Measurements from ENCODE around the gene SLC39A1.
"Not testable (repeated sequence)": the region's sequence is repeated elsewhere in the genome, so short reads cannot be mapped to it uniquely, and the experiment has no call there.

The SLC39A1 gene

DNA sequence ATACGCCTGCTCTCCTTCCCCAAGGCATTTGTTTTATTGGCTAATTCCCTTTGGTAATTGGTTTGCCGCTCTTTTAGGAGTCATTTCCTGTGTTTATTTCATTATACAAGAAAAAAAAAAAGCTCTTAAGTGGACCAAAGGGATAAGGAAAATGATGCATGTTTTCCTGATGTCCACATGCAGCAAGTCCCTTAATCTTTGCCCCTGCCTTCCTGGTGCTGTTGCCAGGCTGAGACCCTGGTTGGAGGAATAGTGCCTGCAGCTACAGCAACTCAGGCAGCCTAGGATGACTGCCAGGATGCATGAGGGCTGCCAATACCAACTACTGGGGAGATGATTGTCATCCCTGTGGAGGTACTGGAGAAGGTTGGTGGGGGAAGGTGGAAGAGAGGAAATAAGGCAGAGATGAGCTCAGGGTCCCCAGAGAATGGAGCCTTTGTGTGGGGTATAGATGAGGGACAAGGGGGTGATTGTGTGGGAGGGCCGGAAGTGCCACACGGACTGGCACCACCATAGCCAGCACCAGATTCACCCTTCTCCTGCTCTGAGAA, 34.5 kb downstream of the SLC39A1 start:
- no peak for DNase-seq

DNA sequence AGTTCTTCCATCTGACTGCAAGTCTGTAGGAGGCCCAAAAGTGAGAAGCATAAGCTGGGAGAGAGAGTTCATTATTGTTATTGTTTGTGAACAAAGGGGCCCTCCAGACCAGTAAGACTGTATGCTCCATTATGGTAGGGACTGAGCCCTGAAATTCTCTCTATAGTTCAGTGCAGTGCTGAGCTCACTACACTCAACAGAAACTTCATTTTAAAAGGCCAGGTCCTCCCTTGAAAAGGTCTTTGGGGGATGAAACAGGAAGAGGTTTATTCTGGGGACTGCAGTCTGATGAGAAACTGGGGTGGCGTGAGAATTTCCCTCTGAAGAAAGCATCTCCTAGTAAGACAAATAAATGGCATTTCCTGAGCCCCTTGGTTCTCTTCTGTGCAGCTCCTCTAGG, 35.1 kb downstream of the SLC39A1 start:
- DNase-seq = no peak

DNA sequence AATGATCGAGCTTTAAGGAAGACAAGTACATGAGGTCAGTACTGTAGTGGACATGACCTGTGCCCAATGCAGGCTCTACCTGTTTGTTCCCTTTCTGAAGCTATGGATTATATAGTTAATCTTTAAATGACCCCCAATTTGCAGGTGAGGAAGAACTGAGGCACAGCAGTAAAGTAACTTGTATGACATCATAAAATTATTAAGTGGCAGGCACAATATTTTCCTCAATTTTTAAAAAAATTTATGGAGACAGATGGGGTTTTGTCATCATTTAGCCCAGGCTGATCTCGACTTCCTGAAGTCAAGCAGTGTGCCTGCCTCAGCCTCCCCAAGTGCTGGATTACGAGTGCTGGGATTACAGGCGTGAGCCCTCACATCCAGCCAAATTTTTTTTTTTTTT, 36.9 kb downstream of the SLC39A1 start:
- DNase-seq = no peak

DNA sequence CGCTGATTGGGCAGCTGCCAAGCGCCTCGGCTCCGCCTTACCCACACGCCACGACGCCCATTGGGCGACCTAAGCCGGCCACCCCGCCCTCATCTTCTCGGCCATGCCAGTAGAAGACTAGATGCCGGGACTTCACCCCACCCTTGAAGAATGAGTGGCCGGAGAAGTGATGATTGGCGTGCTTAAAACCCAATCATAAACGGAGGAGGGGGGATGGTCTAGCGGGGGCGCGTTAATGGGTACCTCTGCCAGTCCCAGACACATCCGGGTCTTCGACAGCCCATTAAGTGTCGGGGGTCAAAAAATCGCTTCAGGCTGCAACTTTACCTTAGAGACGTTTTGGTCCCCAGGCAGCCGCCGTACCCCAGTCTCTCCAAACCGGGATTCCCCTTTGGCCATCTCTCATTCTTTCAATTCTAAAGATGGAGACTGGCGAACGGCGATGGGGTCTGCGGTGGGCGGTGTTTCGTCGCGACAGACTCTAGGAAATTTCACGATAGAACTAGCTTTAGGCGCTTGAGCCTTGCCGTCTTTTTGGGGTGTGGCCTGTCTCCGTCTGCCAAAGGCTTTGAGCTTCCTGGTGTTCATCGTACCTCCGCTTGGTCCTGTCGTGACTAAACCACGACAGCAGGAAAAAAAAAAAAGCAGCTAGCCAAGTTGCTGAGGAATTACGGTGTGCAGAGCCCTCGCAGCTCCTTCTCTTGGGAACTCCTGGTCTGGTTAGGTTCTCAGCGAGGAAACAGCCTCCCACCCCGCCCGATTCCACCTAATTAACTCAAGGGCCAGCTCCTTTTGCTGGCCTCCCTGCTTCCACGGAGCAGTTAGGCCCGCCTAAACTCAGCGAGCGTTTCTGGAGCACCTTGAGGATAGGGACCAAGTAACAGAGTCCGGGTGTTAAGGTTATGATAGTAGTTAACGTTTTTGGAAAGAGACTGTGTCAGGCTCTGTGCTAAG, 40.1 kb downstream of the SLC39A1 start, which contains the start of gene GATAD2B:
Gene GATAD2B (minus strand): TSS at position 1 of the 954 bp plus-strand sequence. CDS start 94,625 bp downstream, outside the sequence.
- DNase-seq = peak; percentile 100

DNA sequence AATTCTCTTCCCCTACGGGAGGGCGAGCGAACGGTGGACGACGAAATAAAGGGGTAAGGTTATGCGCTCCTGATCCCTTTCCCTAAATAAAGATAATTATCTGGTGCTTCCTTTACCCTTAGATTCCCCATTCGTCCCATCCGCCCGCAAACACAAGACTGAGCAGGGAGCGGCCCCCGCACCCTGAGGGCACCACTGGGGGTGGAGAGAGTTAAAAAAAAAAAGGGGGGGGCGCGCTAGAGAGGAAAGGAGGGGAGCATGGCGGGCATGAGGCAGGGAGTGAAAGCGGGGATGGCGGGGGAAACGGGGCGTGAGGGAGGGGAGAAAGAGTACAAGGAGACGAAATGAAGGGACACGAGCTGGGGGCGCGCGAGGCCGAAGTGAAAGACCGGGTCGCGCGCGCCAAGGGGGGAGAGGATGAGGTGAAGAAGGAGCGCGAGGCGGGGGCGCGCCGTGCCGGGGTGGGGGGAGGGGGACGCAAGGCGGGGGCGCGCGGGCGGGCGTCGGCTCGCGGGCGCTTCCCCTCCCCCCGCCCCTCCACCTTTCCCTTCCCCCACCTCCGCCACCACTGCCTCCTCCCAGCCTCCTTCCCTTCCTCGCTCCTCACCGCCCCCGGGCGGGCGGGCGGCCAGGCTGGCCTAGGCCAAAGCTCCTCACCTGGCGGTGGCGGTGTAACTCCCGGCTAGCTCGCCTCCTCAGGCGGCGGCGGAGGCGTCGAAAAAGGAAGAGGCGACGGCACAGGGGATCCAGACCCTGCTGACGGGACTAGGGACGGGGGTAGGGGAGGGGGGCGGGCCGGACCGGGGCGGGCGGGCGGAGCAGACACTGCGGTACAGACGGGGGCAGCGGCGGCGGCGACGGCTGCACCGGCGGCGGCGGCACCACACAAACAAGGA, 41.0 kb downstream of the SLC39A1 start:
- DNase-seq = no peak

DNA sequence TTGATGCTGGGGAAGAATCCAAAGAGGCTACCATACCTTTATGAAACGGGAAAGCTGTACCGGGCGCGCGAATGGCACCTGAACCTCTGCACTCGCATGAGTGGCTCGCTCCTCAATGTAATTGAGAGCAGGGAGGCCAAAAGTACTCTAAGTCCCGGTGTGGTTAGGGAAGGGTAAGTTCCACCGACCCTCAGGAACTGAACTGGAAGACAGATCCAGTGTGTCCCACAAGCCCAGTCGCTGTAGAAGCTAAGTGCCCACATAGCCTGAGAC, 41.6 kb downstream of the SLC39A1 start:
- no peak for DNase-seq

DNA sequence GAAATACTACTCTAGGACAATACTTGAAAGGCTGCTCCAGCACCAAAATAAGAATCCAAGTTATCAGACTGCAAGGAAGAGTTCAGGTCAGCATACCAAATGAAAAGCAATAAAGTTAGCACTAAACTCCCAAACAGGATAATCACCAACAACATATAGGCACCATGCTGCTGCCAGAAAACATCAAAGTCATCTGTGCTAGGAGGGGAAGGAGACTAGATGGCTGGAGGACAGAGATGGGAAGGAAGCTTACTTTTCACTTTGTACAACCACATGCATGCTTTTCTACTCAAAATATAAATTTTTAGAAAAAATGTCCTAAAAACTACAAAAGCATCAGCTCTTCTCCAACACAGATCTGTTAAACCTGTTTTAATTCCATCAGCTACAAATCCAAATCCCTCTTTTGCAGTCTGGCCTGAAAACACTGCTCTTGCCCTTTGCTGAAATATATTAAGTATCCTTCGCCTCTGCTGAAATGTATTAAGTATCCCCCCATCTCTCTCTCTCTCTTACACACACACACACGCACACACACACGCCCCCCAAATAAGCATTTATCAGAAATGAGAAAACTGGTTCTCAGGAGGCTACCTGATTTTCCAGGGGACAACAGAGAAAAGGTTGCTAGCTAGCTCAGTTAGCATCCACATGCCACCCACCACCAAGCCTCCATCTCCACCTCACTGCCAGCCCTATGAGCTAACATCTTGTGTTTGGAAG, 42.1 kb downstream of the SLC39A1 start:
- DNase-seq = no peak

DNA sequence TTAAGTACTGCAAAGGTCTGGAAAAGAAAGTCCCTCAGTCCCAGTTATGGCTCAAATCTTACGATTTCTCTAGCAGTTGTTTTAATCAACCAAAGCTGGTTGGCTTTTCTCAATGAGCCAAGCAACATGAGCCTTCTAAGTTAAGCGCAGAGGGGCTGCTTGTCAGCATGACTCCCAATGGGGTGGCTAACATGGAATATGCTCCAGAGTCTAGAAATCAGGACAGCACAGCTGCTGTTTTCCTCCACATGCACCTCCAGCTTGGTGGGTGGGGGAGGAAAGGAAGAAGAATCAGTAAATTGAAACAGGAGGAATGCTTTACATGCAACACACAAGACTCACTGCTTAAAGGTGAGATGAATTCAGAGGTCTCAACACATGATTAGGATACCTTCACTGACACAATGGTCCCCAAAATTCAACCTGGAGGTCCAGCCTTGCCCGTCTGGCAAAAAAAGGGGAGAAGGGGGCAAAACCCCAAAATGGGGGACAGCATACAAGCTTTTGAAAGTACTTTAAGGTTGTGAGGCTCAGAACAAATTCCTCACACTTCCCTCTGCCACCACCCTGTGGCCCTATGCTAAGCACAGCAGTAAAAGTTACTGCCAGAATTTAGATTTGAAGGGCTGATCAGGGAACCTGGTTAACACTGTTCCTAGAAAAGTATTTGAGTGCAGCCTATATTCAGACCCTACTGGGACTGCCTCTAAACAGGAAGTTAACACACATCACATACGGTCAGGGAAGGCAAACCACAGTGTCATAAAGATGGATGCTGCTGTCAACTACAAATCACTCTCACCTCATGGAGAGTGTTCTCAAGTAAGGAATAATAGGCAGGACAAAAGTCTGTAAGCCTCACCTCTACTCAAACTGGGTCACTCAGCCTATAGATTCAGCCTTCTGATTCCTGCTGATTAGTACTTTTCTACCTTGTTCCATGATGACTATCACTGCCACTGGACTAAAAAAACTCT, 43.2 kb downstream of the SLC39A1 start:
- DNase-seq = peak; percentile 20 to 62

DNA sequence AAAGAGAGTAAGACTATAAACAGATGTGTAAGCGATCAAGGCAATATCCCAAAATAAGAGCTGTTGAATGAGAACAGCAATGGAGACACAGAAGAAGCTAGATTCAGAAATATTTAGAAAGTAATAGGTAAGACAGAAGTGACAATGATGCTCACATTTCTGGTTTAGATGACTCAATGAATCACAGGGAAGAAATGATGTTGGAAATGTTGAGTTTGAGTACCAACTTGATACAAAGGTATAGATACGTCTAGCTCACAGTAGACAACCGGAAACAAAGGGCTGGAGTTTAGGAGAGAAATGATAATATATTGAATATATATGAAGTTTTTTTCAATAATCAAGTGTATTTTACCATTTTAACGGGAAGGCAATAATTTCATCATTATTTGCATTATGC, 47.0 kb downstream of the SLC39A1 start:
- no peak for DNase-seq

DNA sequence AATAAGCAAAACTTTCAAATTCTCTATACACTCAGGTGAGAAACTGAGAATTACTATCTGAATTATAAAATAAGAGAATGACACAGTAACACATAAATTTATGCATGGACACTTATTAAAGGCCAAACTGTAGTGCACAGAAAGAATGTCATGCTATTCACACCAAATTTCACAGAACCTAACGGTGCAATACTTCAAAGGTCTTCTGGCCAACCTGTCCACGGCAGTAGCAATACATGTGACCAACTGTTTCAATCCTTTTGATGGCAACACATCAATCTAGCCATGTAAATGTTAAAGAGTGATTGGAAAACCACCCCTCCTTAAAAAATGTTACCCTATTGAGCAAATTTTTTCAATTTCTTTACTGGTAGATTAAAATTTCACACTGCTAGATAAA, 51.0 kb downstream of the SLC39A1 start:
- no peak for DNase-seq

DNA sequence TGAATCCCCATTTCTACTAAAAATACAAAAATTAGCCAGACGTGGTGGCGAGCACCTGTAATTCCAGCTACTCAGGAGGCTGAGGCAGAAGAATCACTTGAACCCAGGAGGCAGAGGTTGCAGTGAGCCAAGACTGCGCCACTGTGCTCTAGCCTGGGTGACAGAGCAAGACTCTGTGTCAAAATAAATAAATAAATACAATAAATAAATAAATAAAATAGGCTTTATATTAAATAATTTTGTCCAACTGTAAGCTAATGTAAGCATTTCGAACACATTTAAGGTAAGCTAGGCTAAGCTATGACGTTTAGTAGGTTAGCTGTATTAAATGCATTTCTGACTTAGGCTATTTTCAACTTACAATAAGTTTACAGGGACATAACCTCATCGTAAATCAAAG, 52.8 kb downstream of the SLC39A1 start:
- DNase-seq = not testable (repeated sequence)
